ENCODE results near the gene MYCBPAP.
A peak's percentile ranks its signal among the peaks of the same experiment; 100 is the strongest.

MYCBPAP gene

DNA sequence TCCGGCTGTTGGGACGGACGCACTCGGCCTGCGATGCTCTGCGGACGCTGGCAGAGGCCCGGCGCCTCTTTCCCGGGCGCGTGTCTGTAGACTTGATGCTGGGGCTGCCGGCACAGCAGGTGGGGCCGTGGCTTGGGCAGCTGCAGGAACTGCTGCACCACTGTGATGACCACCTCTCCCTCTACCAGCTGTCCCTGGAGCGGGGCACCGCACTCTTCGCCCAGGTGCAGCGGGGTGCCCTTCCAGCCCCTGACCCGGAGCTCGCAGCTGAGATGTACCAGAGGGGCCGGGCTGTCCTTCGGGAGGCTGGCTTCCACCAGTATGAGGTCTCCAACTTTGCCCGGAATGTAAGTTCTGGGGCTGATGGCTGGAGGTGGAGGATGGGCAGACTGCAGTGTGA, 26.1 kb upstream of the MYCBPAP start:
- peaks cover 45 to 49% of the 10 kb centered on the region in 2 experiments for H3K4me1 ChIP-seq (ENCODE audit: control insufficient read depth in 1 of 2, insufficient read depth in 1 of 2, low read depth in 1 of 2, low read length in 1 of 2)
- H3K9me3 ChIP-seq = no peaks in the 10 kb centered on the region
- TF ChIP-seq CTCF (IDR thresholded peaks at IDR 0.05) = no peak
- no peaks in the 10 kb centered on the region for H3K27me3 ChIP-seq
- H3K27ac ChIP-seq = peak overlapping the region; percentile 80
- H3K4me3 ChIP-seq (ENCODE audit: low read depth in 1 of 2, low read length in 1 of 2) = no peak overlapping the region
- H3K36me3 ChIP-seq = peaks cover 25% of the 10 kb centered on the region

DNA sequence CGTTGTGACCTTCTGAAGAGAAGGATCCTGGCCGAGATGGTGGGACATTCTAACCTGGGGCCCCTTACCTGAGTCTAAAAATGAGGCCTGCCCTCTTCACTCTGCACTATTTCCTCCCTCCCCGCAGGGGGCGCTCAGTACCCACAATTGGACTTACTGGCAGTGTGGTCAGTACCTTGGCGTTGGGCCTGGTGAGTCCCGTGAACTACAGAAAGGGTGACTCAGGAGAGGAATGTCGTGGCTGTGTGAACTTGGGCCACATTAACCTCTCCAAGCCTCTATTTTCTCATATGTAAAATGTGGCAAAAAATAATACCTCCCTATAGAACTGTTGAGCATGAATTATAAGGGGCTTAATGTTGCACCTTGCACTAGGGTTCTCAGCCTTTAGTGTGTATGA, 25.7 kb upstream of the MYCBPAP start:
- TF ChIP-seq CTCF (IDR thresholded peaks at IDR 0.05) = peak; percentile 83
- peaks cover 45 to 49% of the 10 kb centered on the region in 2 experiments for H3K4me1 ChIP-seq (ENCODE audit: control insufficient read depth in 1 of 2, insufficient read depth in 1 of 2, low read depth in 1 of 2, low read length in 1 of 2)
- H3K36me3 ChIP-seq = peaks cover 25% of the 10 kb centered on the region
- no peak overlapping the region for H3K4me3 ChIP-seq (ENCODE audit: low read depth in 1 of 2, low read length in 1 of 2)
- H3K27me3 ChIP-seq = no peaks in the 10 kb centered on the region
- no peaks in the 10 kb centered on the region for H3K9me3 ChIP-seq
- H3K27ac ChIP-seq = no peak overlapping the region

GRCh38 chr17:50483266-50483665, 25.0 kb upstream of the MYCBPAP start:
- Histone ChIP-seq H3K36me3 (peaks cover 25% of the 10 kb centered on the region), H3K4me3 (ENCODE audit: low read depth in 1 of 2, low read length in 1 of 2) (no peak overlapping the region), H3K27ac (no peak overlapping the region), H3K4me1 (ENCODE audit: control insufficient read depth in 1 of 2, insufficient read depth in 1 of 2, low read depth in 1 of 2, low read length in 1 of 2) (peaks cover 41 to 44% of the 10 kb centered on the region in 2 experiments), H3K27me3 (no peaks in the 10 kb centered on the region), H3K9me3 (no peaks in the 10 kb centered on the region)
- TF ChIP-seq CTCF (IDR thresholded peaks at IDR 0.05) = no peak

- Histone ChIP-seq H3K4me3 (ENCODE audit: low read depth in 1 of 2, low read length in 1 of 2) (no peak overlapping the region), H3K27me3 (no peaks in the 10 kb centered on the region), H3K4me1 (ENCODE audit: control insufficient read depth in 1 of 2, insufficient read depth in 1 of 2, low read depth in 1 of 2, low read length in 1 of 2) (peaks cover 31% of the 10 kb centered on the region in 2 experiments), H3K27ac (no peak overlapping the region), H3K9me3 (no peaks in the 10 kb centered on the region), H3K36me3 (peaks cover 25% of the 10 kb centered on the region)
- no peak for TF ChIP-seq CTCF (IDR thresholded peaks at IDR 0.05)
These were observed 23.7 kb upstream of the MYCBPAP start for GRCh38 chr17:50484386-50485155.

DNA sequence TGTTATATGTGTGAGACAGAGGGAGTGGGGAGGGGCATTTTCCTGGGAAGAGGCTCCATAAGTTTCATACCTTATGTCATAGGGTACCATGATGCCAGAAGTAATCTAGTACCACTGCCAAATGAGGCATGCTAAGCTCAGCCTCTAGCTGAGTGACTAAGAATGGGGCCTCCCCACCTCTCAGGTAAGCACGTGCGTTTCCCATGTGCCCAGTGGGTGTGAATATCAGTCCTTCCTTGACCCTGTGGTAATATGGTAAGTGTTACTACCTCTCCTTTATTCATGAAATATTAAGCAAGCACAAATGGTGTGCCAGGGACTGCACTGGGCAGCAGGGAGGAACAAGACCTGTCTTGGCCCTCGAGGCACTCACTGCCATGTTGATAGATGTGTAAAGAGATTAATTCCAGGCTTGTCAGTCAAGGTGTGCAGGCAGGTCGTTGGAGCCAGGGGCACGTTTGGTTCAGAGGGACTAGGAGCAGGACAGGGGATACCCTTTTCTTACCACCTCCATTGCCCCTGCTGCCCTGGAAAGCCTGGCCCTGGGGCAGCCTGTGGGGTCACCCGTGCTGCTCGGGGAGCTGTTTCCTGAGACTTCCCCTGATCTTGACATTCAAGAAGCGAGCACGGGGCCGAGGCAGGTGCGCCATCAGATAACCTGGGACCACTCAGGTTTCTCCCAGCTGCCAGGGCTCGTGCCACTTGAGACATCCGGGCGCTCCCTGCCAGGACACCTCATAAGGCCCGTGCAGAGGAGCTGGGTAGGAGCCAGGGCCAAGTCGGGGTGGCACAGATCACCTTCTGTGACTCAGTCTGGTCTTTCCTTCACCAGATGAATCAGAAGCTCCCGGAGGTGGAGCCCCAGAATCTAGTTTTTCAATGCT, 20.8 kb upstream of the MYCBPAP start:
- Histone ChIP-seq H3K9me3 (no peaks in the 10 kb centered on the region), H3K4me1 (ENCODE audit: control insufficient read depth in 1 of 2, insufficient read depth in 1 of 2, low read depth in 1 of 2, low read length in 1 of 2) (peaks cover 2 to 3% of the 10 kb centered on the region in 2 experiments), H3K27ac (no peak overlapping the region), H3K4me3 (ENCODE audit: low read depth in 1 of 2, low read length in 1 of 2) (no peak overlapping the region), H3K27me3 (no peaks in the 10 kb centered on the region), H3K36me3 (peaks cover 25% of the 10 kb centered on the region)
- TF ChIP-seq CTCF (IDR thresholded peaks at IDR 0.05) = no peak
